Spleen (tissue), 11 donors: ENCODE results near the gene SMC1A. TPM values are rescaled to one million over a fixed set of nuclear protein-coding genes. Genes with fewer than 3 reads are reported as not detected.

ENCODE experiments used
- DNase-seq: peaks from one replicate; pipeline ENCODE4 v3.0.0-alpha.2; 2020
- H3K27ac ChIP-seq, 8 donors: fragments of 200-600 bp; sonication (generic) in 7 of 8; 1 replicate in 4 of 8; 2 replicates in 4 of 8; pipeline versions ENCODE4 v1.5.0 to v1.8.0; 2016 to 2021; ENCODE audit warnings: inconsistent platforms in 4 of 8, mild to moderate bottlenecking in 4 of 8, moderate library complexity in 1 of 8
- H3K27me3 ChIP-seq, 7 donors: fragments of 200-600 bp; sonication (generic) in 6 of 7; replicated peaks in 1 of 7; 1 replicate in 4 of 7; 2 replicates in 3 of 7; pipeline versions ENCODE4 v1.5.0 to v1.8.0; 2016 to 2021; ENCODE audit warnings: inconsistent platforms in 3 of 7, mild to moderate bottlenecking in 1 of 7
- H3K36me3 ChIP-seq, 6 donors: fragments of 200-600 bp; sonication (generic) in 5 of 6; 1 replicate in 4 of 6; 2 replicates in 2 of 6; pipeline versions ENCODE4 v1.5.0 to v1.8.0; 2016 to 2021; ENCODE audit warnings: inconsistent platforms in 2 of 6
- H3K4me1 ChIP-seq, 6 donors: fragments of 200-600 bp; sonication (generic) in 5 of 6; 1 replicate in 3 of 6; 2 replicates in 3 of 6; pipeline versions ENCODE4 v1.5.0 to v1.8.0; 2016 to 2021; ENCODE audit warnings: inconsistent platforms in 3 of 6
- H3K4me3 ChIP-seq, 8 donors: fragments of 200-600 bp; sonication (generic) in 7 of 8; 1 replicate in 4 of 8; 2 replicates in 4 of 8; pipeline versions ENCODE4 v1.5.0 to v1.8.0; 2016 to 2021; ENCODE audit warnings: inconsistent platforms in 4 of 8, mild to moderate bottlenecking in 4 of 8, moderate library complexity in 2 of 8
- H3K9me3 ChIP-seq, 8 donors: fragments of 200-600 bp; sonication (generic) in 7 of 8; 1 replicate in 4 of 8; 2 replicates in 4 of 8; pipeline versions ENCODE4 v1.5.0 to v1.8.0; 2016 to 2021; ENCODE audit warnings: inconsistent platforms in 4 of 8
- CTCF ChIP-seq, 11 experiments: fragments of 200-600 bp in 7 of 11; fragments of 450-650 bp in 4 of 11; sonication (generic) in 4 of 11; IDR thresholded peaks in 8 of 11; conservative IDR thresholded peaks in 3 of 11; 1 replicate in 7 of 11; 2 replicates in 4 of 11; pipeline versions ENCODE4 v1.4.0 to v1.8.0; 2016 to 2021; ENCODE audit warnings: antibody characterized with exemption in 11 of 11, inconsistent platforms in 4 of 11, mild to moderate bottlenecking in 1 of 11
- POLR2A ChIP-seq, 3 donors: fragments of 450-650 bp; IDR thresholded peaks; one replicate each; pipeline ENCODE4 v1.5.1; 2017; ENCODE audit warnings: antibody characterized with exemption in 3 of 3, mild to moderate bottlenecking in 1 of 3
- POLR2AphosphoS5 ChIP-seq, 3 donors: sonication (generic); formaldehyde crosslinking; IDR thresholded peaks; one replicate each; pipeline ENCODE4 v1.5.1; 2017; ENCODE audit warnings: antibody characterized with exemption in 3 of 3
- WGBS, 5 donors: extraction: QIAGEN DNeasy Blood & Tissue Kit in 3 of 5; methylation state at CpG; one replicate each; pipeline versions ENCODE4 v1.1.5 to v1.1.7; 2013 to 2018; 5-methylcytosine and 5-hydroxymethylcytosine counted together
- intact Hi-C: fragments of 100-400 bp; cut with DNase I; formaldehyde crosslinking; loops from one replicate; pipeline ENCODE4 v1.15.0; 2023; ENCODE audit warnings: low total_unique reads
- polyA plus RNA-seq, 3 donors: library from polyadenylated mRNA; stranded (reverse); fragments of 200-250 nt; gene quantifications; one replicate each; pipeline ENCODE4 v1.2.1, GENCODE V29; 2013
- total RNA-seq, 7 donors: library from RNA; depleted of rRNA in 3 of 7; stranded (reverse); fragments of >200 nt in 3 of 7; fragmentation: NEBNext Ultra II Directional in 4 of 7; extraction: Animal tissue kit (Norgen Biotek cat#: 25700) in 4 of 7; gene quantifications; one replicate each; pipeline versions ENCODE4 v1.1.0 to v1.2.1, GENCODE V29; 2016 to 2021
- donor health status: healthy with polysubstance abuse.
- donor health status: DM: no; HTN: no; CAD: no; lungs with moderate emphysema.
- donor health status: DM: no; HTN: no; CAD: no.
- donor health status: Bipolar disorder and iron deficiency.
- donor health status: healthy.
- donor health status: DM: no; HTN: no; CAD: no.
- donor health status: DM: yes; HTN: yes; CAD: no.

The SMC1A gene
- total and polyA plus RNA-seq, 10 donors, result 5.6 to 77.5 (median 60.1) TPM

GRCh38 chrX:53456254-53456653 lies 33.8 kb upstream of the SMC1A start:
- no peaks in the 10 kb centered on the region for H3K4me1 ChIP-seq
- intact Hi-C loops, result no loop called here
- no peak for DNase-seq
- TF ChIP-seq POLR2A (IDR thresholded peaks at IDR 0.05), result no peak
- no peak for TF ChIP-seq CTCF (IDR thresholded peaks at IDR 0.05 in 8 of 11, conservative IDR thresholded peaks at IDR 0.05 in 3 of 11)
- no peak for TF ChIP-seq POLR2AphosphoS5 (IDR thresholded peaks at IDR 0.05)
- no peak overlapping the region for H3K27ac ChIP-seq
- peaks cover 0 to 14% (median 0%) of the 10 kb centered on the region in 7 donors for H3K27me3 ChIP-seq
- H3K9me3 ChIP-seq, result no peaks in the 10 kb centered on the region
- H3K4me3 ChIP-seq, result no peak overlapping the region
- H3K36me3 ChIP-seq, result no peaks in the 10 kb centered on the region
- WGBS, 5 donors, result 44 to 69% (median 55%) methylated on average over 3 of the region's 3 CpGs

- no peaks in the 10 kb centered on the region for H3K4me1 ChIP-seq
- peaks cover 0 to 12% (median 0%) of the 10 kb centered on the region in 7 donors for H3K27me3 ChIP-seq
- DNase-seq, result no peak
- TF ChIP-seq POLR2AphosphoS5 (IDR thresholded peaks at IDR 0.05) (no peak), POLR2A (IDR thresholded peaks at IDR 0.05) (no peak)
- H3K27ac ChIP-seq, result no peak overlapping the region
- no peak overlapping the region for H3K4me3 ChIP-seq
- no peaks in the 10 kb centered on the region for H3K36me3 ChIP-seq
- H3K9me3 ChIP-seq, result no peaks in the 10 kb centered on the region
- intact Hi-C loops, result no loop called here
Observed at GRCh38 chrX:53452812-53453211, 30.4 kb upstream of the SMC1A start.

- intact Hi-C loops, result no loop called here
- WGBS, 5 donors, result 84 to 94% (median 89%) methylated on average over 3 of the region's 3 CpGs
- no peaks in the 10 kb centered on the region for H3K9me3 ChIP-seq
- DNase-seq, result no peak
- no peaks in the 10 kb centered on the region for H3K4me1 ChIP-seq
- no peaks in the 10 kb centered on the region for H3K36me3 ChIP-seq
- H3K27me3 ChIP-seq, result no peaks in the 10 kb centered on the region
- H3K4me3 ChIP-seq, result no peak overlapping the region
- H3K27ac ChIP-seq, result no peak overlapping the region
- TF ChIP-seq POLR2A (IDR thresholded peaks at IDR 0.05) (no peak), CTCF (IDR thresholded peaks at IDR 0.05 in 8 of 11, conservative IDR thresholded peaks at IDR 0.05 in 3 of 11) (no peak), POLR2AphosphoS5 (IDR thresholded peaks at IDR 0.05) (no peak)
Observed at GRCh38 chrX:53449632-53450031, 27.2 kb upstream of the SMC1A start.

- intact Hi-C loops, result no loop called here
- TF ChIP-seq CTCF (IDR thresholded peaks at IDR 0.05 in 8 of 11, conservative IDR thresholded peaks at IDR 0.05 in 3 of 11) (no peak), POLR2AphosphoS5 (IDR thresholded peaks at IDR 0.05) (no peak), POLR2A (IDR thresholded peaks at IDR 0.05) (no peak)
Observed at GRCh38 chrX:53447441-53447840, 25.0 kb upstream of the SMC1A start.

GRCh38 chrX:53445977-53446376 lies 23.5 kb upstream of the SMC1A start:
- no peak overlapping the region for H3K27ac ChIP-seq
- intact Hi-C loops, result no loop called here
- H3K36me3 ChIP-seq, result no peaks in the 10 kb centered on the region
- no peak for DNase-seq
- 17 to 26% (median 22%) methylated on average over 6 of the region's 6 CpGs for WGBS, 5 donors
- H3K4me1 ChIP-seq, result peaks cover 0 to 15% (median 5%) of the 10 kb centered on the region in 6 donors
- no peak overlapping the region for H3K4me3 ChIP-seq
- H3K27me3 ChIP-seq, result peaks cover 0 to 12% (median 0%) of the 10 kb centered on the region in 7 donors
- TF ChIP-seq CTCF (IDR thresholded peaks at IDR 0.05 in 8 of 11, conservative IDR thresholded peaks at IDR 0.05 in 3 of 11) (peak in 9 of 11 experiments; percentile 18 to 59 (median 46)), POLR2AphosphoS5 (IDR thresholded peaks at IDR 0.05) (no peak)
- no peaks in the 10 kb centered on the region for H3K9me3 ChIP-seq

More at GRCh38 chrX:53447441-53447840, 25.0 kb upstream of the SMC1A start:
- no peak overlapping the region for H3K27ac ChIP-seq
- no peaks in the 10 kb centered on the region for H3K36me3 ChIP-seq
- 76 to 96% (median 87%) methylated on average over 2 of the region's 2 CpGs for WGBS, 5 donors
- H3K27me3 ChIP-seq, result no peaks in the 10 kb centered on the region
- no peak overlapping the region for H3K4me3 ChIP-seq
- H3K4me1 ChIP-seq, result peaks cover 0 to 3% (median 0%) of the 10 kb centered on the region in 6 donors
- H3K9me3 ChIP-seq, result no peaks in the 10 kb centered on the region
- no peak for DNase-seq
